C4-2B (cell line): ENCODE measurements around the gene DUS2.
"Not testable (repeated sequence)": the region's sequence is repeated elsewhere in the genome, so short reads cannot be mapped to it uniquely, and the experiment has no call there.

Experiments used
- ZFX ChIP-seq: fragments of 450-650 bp; IDR thresholded peaks from 2 replicates; pipeline ENCODE4 v1.6.1; 2017
- TF ChIP-seq, protein P1 (sequence below): fragments of 450-650 bp; conservative IDR thresholded peaks from 2 replicates; pipeline ENCODE4 v1.5.1; 2017; ENCODE audit warnings: mild to moderate bottlenecking

DNA sequence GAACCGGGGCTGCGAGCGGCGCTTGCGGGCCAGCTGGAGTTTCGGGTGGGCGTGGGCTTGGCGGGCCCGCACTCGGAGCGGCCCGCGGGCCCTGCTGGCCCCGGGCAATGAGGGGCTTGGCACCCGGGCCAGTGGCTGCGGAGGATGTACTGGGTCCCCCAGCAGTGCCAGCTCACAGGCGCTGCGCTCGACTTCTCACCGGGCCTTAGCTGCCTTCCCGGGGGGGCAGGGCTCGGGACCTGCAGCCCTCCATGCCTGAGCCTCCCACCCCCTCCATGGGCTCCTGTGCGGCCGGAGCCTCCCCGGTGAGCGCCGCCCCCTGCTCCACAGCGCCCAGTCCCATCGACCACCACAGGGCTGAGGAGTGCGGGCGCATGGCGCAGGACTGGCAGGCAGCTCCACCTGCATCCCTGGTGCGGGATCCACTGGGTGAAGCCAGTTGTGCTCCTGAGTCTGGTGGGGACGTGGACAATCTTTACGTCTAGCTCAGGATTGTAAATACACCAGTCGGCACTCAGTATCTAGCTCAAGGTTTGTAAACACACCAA, 24.8 kb upstream of the DUS2 start:
- TF ChIP-seq, protein P1, sequence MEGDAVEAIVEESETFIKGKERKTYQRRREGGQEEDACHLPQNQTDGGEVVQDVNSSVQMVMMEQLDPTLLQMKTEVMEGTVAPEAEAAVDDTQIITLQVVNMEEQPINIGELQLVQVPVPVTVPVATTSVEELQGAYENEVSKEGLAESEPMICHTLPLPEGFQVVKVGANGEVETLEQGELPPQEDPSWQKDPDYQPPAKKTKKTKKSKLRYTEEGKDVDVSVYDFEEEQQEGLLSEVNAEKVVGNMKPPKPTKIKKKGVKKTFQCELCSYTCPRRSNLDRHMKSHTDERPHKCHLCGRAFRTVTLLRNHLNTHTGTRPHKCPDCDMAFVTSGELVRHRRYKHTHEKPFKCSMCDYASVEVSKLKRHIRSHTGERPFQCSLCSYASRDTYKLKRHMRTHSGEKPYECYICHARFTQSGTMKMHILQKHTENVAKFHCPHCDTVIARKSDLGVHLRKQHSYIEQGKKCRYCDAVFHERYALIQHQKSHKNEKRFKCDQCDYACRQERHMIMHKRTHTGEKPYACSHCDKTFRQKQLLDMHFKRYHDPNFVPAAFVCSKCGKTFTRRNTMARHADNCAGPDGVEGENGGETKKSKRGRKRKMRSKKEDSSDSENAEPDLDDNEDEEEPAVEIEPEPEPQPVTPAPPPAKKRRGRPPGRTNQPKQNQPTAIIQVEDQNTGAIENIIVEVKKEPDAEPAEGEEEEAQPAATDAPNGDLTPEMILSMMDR = not testable (repeated sequence)
- TF ChIP-seq ZFX = not testable (repeated sequence)
